Measurements from ENCODE around the gene CCSER1.
"Not testable (repeated sequence)": the region's sequence is repeated elsewhere in the genome, so short reads cannot be mapped to it uniquely, and the experiment has no call there.

Gene CCSER1

GRCh38 chr4:91064157-91064853 lies 937.1 kb downstream of the CCSER1 start:
- DNase-seq (ENCODE audit: low read depth) = no peak

DNA sequence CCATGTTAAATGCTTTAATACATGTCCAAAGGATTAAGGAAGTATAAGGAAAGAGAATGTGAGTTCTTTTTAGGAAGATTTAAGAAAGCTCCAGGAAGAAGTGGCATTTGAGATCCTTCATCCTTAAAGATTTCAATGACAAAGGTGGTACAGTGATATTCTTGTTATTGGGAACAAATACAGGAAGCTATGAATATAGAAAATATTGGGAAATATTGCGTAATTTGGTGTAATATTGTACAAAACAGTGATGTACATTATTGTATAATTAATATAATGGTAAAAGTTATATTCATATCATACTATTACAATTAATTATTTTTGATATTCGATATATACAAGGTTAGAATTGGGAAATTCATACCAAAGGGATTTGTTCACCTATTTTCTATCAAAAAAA lies 937.9 kb downstream of the CCSER1 start:
- DNase-seq (ENCODE audit: low read depth) = no peak

DNA sequence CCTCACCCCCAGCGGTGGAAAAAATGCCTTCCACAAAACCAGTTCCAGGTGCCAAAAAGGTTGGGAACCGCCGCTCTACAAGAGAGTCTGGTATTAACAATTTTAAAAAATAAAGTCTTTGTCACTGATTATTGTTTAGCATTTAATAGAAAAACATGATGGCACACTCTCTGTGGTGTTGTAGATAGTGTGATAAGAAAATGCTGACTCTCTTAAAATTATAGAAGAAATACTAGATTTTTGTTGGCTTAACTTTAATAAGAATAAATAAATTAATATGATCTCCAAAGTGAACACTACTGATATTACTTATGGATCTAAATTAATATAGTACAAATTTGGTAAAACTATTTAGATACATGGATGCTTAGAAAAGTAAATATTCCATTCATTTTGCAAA lies 943.5 kb downstream of the CCSER1 start:
- no peak for DNase-seq (ENCODE audit: low read depth)

- DNase-seq (ENCODE audit: low read depth) = no peak
Measured at GRCh38 chr4:91076147-91076546, 949.0 kb downstream of the CCSER1 start.

- DNase-seq (ENCODE audit: low read depth) = no peak
Measured at GRCh38 chr4:91085961-91086360, 958.8 kb downstream of the CCSER1 start.

DNA sequence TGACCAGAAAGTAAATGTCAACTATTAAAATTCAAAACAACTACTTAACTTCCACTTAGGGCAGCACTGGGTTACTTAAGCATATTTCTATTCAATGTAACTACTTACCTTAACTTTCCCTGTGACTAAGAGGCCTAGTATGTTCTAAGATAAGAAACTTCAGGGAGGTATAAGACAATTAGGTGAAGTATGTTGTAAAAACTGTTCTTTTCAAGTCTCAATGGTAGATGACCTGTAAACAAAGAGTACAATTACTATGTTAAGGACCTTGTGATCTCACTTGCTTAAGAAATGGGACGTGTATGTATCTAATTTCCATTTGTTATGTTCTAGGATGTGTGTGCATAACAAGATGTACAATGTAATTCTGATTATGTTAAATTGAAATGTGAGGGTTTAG lies 960.5 kb downstream of the CCSER1 start:
- no peak for DNase-seq (ENCODE audit: low read depth)

DNA sequence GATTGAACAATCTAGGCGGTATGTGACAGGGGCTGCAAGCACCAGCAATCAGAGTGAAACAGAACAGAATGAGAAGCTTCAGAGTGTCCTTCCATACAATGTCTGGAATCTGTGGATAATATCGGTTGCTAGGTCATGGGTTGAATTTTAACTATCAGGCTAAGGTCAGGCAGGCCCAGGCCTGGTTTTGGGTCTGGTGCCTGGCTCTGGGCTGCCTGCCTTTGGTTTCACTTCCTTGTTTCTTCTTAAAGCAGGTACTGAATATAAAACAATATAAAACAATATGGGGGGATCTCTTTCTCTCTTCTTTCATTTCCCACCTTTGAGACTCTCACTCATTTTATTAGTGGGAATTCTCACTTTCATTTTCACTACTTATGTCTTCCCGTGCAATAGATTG lies 962.0 kb downstream of the CCSER1 start:
- DNase-seq (ENCODE audit: low read depth) = no peak

DNA sequence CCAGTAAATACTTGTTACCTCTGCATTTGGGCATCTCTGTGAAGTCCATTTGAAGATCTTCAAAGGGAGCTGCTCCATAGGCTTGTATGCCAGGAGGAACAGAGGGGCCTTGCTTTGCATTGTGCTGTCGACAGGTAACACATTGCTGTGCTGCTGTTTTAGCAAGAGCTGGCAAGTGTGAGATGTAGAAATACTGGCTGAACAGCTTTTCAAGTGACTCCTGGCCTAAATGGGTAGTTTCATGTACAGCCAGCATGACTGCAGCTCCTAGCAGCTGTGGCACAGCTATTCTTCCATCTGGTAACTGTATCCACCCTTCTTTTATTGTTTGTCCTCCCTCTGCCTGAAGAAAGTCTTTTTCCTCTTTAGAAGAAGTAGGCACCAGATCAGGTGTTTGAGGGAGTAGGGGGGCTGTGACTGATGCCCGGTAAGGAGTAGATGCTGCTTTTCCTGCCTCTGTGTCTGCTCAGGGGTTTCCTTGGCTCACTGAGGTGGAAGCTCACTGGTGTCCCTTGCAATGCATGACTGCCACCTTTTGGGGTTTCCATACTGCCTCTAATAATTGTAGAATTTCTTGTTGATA lies 965.3 kb downstream of the CCSER1 start:
- no peak for DNase-seq (ENCODE audit: low read depth)

DNA sequence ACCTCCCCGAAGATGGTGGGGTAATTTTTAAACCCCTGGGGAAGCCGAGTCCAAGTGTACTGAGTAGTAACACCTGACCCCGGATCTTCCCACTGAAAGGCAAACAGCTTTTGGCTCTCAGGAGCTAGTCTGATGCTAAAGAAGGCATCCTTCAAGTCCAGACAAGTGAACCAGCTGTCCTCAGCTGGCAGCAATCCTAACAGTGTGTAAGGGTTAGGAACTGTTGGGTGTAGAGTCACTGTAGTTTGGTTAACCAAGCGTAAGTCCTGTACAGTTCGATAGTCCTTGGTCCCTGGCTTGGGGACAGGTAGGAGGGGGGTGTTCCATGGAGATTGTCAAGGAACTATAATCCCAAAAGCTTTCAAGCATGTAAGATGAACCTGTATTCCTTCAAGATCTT lies 967.0 kb downstream of the CCSER1 start:
- not testable (repeated sequence) for DNase-seq (ENCODE audit: low read depth)

DNA sequence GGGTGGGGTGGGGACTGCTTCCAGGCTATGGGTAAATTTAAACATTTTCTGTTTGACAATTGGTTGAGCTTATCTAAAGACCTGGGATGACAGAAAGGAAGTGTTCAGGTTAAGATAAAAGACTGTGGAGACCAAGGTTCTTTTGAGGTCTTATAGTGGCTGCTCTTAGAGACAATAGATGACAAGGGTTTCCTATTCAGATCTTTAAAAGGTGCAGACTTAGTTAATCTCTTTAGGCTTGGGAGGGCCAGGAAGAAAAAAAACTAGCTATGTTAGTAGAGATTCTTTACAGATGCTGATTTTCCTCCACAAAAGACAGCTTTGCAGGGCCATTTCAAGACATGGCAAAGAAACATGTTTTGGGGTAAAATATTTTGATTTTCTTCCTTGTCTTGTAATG lies 972.5 kb downstream of the CCSER1 start:
- no peak for DNase-seq (ENCODE audit: low read depth)

DNA sequence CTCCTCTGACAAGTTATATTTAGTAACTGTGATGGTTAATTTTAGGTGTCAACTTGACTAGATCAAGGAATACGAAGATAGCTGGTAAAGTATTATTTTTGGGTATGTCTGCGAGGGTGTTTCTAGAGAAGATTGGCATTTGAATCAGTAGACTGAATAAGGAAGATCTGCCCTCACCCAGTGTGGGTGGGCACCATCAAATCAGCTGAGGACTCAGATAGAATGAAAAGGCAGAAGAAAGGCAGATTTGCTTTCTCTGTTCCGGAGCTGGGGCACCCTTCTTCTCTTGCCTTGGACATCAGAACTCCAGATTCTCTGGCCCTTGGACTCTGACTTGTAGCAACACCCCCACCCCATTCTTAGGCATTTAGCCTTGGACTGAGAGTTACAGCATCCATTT lies 981.6 kb downstream of the CCSER1 start:
- no peak for DNase-seq (ENCODE audit: low read depth)

DNA sequence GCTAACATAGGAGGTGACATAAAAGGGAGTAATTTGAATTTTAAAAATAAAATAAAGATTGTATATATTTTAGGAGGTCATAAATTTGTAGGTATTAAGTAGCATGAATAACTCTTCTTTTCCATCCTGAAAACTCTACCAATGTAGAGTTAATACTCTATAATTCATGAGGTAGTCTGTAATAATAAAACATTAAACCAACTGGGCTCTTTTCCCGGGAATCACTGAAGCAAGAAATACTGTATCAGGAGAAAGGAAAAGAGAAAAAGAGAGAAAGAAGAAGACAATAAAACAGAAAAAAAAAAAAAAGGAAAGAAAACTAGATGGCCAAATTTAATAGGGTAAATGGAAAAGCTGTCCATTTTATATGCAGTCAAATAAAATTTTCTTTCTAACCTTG lies 984.4 kb downstream of the CCSER1 start:
- DNase-seq (ENCODE audit: low read depth) = no peak

- DNase-seq (ENCODE audit: low read depth) = no peak
Measured at GRCh38 chr4:91113130-91113706, 986.0 kb downstream of the CCSER1 start.

GRCh38 chr4:91114386-91114785 lies 987.2 kb downstream of the CCSER1 start:
- DNase-seq (ENCODE audit: low read depth) = no peak

- no peak for DNase-seq (ENCODE audit: low read depth)
Measured at GRCh38 chr4:91116861-91117260, 989.7 kb downstream of the CCSER1 start.

DNA sequence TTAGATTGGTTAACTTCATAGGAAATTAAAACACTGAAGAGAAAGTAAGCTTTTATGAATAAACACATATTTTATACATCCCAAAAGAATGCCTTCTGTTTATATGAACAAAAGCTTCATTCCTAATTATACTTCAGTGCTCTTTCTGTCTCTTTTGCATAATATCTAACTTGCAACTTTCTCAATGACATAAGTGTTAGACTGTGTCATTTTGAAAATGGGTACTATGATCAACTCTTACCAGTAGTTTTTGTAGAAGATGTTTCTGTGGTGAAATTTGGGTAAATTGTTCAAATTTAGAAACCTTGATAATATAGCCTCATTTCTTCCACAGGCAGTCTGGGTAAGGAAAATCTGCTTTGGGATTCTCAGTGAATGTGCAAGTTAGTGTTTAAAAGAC lies 991.4 kb downstream of the CCSER1 start:
- DNase-seq (ENCODE audit: low read depth) = no peak

DNA sequence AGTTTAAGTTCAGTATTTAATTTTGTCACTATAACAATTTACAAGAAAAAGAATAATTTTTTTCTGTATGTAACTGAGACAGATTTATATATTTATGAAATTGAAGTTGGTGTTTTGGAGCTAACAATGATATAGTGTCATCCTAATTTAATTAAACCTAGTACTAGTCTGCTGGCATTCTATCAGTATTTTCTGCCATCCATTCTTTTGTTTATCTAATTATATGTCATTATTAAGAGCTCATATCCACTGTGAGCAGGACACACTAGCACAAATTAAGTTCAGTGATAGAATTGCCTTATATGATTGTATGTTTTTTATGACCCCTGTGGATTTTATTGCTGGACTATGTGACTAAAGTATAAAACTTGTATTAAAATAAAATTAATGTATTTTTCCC lies 996.5 kb downstream of the CCSER1 start:
- no peak for DNase-seq (ENCODE audit: low read depth)

DNA sequence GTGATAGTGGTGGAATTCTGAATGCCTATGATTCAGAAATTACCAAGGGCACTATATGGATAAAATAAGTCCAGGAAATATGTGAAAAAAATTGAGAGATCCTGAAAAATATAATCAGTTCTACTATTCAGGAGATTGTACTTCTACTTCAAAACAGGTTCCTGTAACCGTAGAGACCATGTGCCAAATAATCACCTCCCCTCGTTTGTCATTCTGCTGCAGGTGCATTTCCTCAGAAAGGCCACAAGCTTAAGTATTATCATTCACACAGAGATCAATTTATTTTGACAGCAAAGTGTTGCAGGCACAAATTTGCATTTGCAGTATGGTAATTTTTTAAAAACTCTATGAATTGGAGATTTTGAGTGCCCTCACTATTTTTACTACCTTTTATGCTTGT lies 1000.0 kb downstream of the CCSER1 start:
- no peak for DNase-seq (ENCODE audit: low read depth)

DNA sequence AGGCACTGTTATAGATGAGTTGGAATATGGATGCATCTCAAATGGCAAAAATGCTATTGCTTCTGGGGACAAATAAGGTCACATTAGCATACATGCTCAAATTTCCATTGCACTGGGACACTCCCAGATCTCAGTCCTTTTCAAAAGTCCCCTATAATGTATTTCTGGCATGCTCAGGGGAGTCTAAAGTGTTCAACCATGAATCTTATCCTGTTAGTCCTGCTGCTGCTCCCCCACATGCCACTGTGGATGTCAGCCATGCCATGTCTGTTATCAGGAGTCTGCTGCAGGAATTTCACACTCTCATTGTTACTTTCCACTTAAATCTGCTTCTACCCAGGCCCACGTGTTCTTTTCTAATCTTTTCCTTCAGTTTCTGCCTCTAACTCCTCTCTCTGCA lies 1000.6 kb downstream of the CCSER1 start:
- DNase-seq (ENCODE audit: low read depth) = no peak

DNA sequence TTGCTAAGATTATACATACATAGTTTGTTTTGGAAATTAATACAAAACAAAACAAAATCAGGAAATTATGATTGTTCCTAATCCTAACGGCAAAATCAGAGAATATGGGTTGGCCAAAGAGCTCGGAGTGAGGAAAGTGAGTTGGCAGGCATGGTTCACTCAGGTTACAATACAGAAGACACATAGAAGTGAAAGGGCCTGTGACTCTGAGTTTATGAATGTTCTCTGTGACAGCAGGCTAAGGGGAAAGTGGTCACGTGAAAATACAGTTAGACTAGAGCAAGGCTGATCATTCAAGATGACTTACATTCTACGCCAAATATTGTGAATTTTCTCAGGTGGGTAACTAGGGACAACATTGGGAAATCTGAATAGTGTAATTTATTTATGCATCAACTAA lies 1001.3 kb downstream of the CCSER1 start:
- DNase-seq (ENCODE audit: low read depth) = no peak

DNA sequence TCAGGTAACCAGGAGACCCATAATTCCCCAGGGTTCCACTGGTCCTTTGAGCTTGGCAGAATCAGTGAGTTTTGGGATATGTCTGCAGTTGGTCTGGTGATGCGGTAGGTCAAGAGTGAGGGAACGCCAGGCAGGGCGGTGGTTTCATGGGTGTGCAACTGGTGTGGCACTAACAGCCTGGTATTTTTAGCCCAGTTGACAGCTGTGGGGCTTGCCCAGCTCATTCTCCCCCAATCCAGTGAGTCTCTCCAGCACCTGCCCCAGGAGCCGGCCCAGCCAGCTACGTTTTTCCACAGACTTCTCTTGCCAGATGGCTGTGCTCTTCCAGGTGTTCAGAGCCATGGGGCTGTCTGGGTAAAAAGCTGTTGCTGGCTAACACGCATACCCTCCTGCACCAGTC lies 1019.9 kb downstream of the CCSER1 start:
- no peak for DNase-seq (ENCODE audit: low read depth)

DNA sequence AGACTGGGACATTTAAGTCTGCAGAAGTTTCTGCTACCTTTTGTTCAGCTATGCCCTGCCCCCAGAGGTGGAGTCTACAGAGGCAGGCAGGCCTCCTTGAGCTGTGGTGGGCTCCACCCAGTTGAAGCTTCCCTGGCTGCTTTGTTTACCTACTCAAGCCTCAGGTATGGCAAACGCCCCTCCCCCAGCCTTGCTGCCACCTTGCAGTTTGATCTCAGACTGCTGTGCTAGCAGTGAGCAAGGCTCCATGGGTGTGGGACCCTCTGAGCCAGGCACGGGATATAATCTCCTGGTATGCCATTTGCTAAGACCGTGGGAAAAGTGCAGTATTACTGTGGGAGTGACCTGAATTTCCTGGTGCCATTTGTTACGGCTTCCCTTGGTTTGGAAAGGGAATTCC lies 1026.8 kb downstream of the CCSER1 start:
- not testable (repeated sequence) for DNase-seq (ENCODE audit: low read depth)

DNA sequence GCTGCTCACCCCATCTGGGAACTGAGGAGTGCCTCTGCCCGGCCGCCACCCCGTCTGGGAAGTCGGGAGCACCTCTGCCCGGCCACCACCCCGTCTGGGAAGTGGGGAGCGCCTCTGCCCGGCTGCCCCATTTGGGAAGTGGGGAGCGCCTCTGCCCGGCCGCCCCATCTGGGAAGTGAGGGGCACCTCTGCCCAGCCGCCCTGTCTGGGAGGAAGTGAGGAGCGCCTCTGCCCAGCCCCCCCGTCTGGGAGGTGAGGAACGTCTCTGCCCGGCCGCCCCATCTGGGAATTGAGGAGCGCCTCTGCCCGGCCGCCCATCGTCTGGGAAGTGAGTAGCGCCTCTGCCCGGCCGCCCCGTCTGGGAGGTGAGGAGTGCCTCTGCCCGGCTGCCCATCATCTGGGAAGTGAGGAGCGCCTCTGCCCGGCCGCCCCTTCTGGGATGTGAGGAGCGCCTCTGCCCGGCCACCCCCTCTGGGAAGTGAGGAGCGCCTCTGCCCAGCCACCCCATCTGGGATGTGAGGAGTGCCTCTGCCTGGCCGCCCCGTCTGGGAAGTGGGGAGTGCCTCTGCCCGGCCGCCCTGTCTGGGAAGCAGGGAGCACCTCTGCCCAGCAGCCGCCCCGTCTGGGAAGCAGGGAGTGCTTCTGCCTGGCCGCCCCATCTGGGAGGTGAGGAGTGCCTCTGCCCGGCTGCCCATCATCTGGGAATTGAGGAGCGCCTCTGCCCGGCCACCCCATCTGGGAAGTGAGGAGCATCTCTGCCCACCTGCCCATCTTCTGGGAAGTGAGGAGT lies 1040.9 kb downstream of the CCSER1 start:
- not testable (repeated sequence) for DNase-seq (ENCODE audit: low read depth)

Measured in EH (cell line).